Caco-2 (cell line): ENCODE measurements around the gene HTT. TPM values are rescaled to one million over a fixed set of nuclear protein-coding genes. Genes with fewer than 3 reads are reported as not detected.

ENCODE experiments used
- total RNA-seq: library from RNA; stranded (reverse); gene quantifications from 2 replicates; pipeline ENCODE4 v1.2.3, GENCODE V29; 2022

HTT gene
- total RNA-seq, 1 experiment from 2014 or later: 63.3 TPM

Other genes with a start within 250 kb of the HTT start
- gene ADD1, start 230.8 kb upstream of the HTT start, total RNA-seq: 222 and 242 TPM in 2 replicates
- 55.2 and 60.5 TPM in 2 replicates for gene NOP14, start 111.3 kb upstream of the HTT start, total RNA-seq
- gene GRK4, start 111.1 kb upstream of the HTT start, total RNA-seq: 6.8 and 7.1 TPM in 2 replicates
- gene HTT-AS, start 143 bp upstream of the HTT start, total RNA-seq: not detected in 2 replicates
- gene MSANTD1, start 174.5 kb downstream of the HTT start, total RNA-seq: 0.93 and 0.95 TPM in 2 replicates
- gene RGS12, start 218.3 kb downstream of the HTT start, total RNA-seq: 23.1 and 24.1 TPM in 2 replicates